ENCODE measurements around the gene C1orf35. TPM values are rescaled to one million over a fixed set of nuclear protein-coding genes. Genes with fewer than 3 reads are reported as not detected.

C1orf35 gene
- total and polyA plus RNA-seq, 9 of the 15 experiments (the other 6 are each of a cell fraction or from before 2014, with no cell fraction given), result 3.2 to 48.7 (median 12.5) TPM

GRCh38 chr1:228082214-228082917 is 20.8 kb downstream of the C1orf35 start, which contains the start of gene ARF1 (continued):
- TF ChIP-seq RBM22 (IDR thresholded peaks at IDR 0.05; ENCODE audit: low read depth, low read length, poor library complexity, severe bottlenecking), result peak; percentile 27
- TF ChIP-seq CREM (IDR thresholded peaks at IDR 0.05; ENCODE audit: low read depth), result peak; percentile 93
- TF ChIP-seq ZBTB1 (CRISPR knock-in tag; IDR thresholded peaks at IDR 0.05; ENCODE audit: borderline replicate concordance, low read depth), result peak; percentile 27
- TF ChIP-seq HNRNPLL (IDR thresholded peaks at IDR 0.05; ENCODE audit: low read depth, low read length, poor library complexity, severe bottlenecking), result peak; percentile 93
- TF ChIP-seq MGA (IDR thresholded peaks at IDR 0.05), result peak; percentile 98
- TF ChIP-seq MCM7 (IDR thresholded peaks at IDR 0.05), result no peak
- TF ChIP-seq ERF (CRISPR knock-in tag; IDR thresholded peaks at IDR 0.05), result peak; percentile 95
- TF ChIP-seq GTF2E2 (tag; IDR thresholded peaks at IDR 0.05), result peak; percentile 78; the same call in 1 of the 2 replicates
- no peak for TF ChIP-seq NBN (IDR thresholded peaks at IDR 0.05; ENCODE audit: low read depth)
- no peak for TF ChIP-seq BCL6 (CRISPR knock-in tag; IDR thresholded peaks at IDR 0.05)
- no peak for TF ChIP-seq KAT2B (IDR thresholded peaks at IDR 0.05; ENCODE audit: low read depth, low read length)
- 0 out of 2 replicates have a peak, but pooled peaks have one; percentile 54 for TF ChIP-seq HBP1 (CRISPR knock-in tag; IDR thresholded peaks at IDR 0.05)
- TF ChIP-seq STAT5B (CRISPR knock-in tag; IDR thresholded peaks at IDR 0.05), result no peak
- no peak for TF ChIP-seq ZNF780A (CRISPR knock-in tag; IDR thresholded peaks at IDR 0.05)
- TF ChIP-seq ATF1 (CRISPR knock-in tag; IDR thresholded peaks at IDR 0.05), result peak; percentile 69; the same call in 1 of the 2 replicates
- peak; percentile 96 for TF ChIP-seq ATF1 (tag; IDR thresholded peaks at IDR 0.05)
- TF ChIP-seq SIN3B (IDR thresholded peaks at IDR 0.05; ENCODE audit: low read depth), result peak; percentile 69
- TF ChIP-seq ZNF77 (CRISPR knock-in tag; IDR thresholded peaks at IDR 0.05), result peak; percentile 71; the same call in 1 of the 2 replicates
